Inflammatory macrophage treated with lipopolysaccharide for 1 hour (primary cell): ENCODE results near the gene SLC39A3.

Experiments used
- DNase-seq, 2 donors: peaks; one replicate each; pipeline ENCODE4 v3.0.0-alpha.2; 2020 to 2022

Gene SLC39A3

DNA sequence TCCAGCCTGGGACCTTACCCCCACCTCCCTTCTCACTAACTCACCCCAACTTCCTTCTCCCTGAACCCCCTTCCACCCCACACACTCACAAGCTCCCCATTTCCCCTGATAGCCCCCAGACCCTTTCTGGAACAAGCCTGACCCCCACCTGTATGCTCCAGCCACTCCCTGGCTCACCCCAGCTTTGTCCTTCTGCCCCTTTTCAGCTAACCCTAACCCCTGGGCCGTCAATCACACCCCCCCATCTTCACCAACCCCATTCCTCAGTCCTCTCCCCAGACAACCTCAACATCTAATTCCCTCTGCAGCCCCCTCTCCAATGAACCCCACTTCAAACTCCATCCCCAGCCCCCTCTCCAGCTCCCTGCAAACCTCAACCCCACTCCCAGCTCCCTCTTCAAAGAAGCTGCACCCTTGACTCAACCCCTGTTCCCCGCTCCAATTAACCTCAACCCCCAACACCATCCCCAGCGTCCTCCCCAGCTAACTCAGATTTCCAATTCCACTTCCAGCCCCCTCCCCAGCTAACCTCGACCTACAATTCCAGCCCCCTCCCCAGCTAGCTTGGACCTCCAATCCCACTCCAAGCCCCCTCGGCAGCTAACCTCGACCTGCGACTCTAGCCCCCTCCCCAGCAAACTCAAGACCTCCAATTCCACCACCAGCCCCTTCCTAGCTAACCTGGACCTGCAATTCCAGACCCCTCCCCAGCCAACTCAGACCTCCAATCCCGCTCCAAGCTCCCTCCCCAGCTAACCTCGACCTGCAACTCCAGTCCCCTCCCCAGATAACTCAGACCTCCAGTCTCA lies 38.3 kb downstream of the SLC39A3 start:
- DNase-seq, result no peak

DNA sequence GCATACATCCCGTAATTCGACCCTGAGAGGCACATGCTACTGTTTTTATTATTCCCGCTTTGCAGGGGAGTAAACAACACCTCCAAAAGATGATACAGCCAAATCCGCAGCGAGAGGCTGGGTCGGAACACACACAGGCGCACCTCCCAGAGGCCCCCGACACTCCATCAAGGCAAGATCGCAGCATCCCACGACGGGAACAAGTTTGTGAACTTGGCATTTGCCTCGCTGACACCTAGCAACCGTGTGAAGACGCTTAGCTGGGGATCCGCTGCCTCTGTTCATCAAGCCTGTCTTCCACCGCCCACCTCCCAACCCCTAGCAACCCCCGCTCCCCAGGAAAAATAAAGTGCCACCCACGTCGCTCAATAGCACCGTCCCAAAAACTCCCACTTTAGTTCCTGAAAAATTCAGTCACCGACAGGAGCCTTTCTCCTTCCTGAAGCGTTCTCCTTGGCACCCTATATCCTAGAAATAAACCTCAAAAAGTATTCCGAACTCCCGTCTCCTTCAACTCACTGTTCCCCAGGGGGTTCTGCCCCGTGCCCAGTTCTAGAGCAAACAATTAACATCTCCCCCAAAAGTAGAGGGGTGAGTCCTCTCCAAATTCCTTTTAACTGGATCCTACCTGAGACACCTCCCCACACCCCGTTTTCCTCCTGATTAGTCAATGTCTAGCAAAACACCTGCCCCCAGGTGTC lies 39.0 kb downstream of the SLC39A3 start:
- DNase-seq, result peak in 1 of 2 donors; percentile 8

DNA sequence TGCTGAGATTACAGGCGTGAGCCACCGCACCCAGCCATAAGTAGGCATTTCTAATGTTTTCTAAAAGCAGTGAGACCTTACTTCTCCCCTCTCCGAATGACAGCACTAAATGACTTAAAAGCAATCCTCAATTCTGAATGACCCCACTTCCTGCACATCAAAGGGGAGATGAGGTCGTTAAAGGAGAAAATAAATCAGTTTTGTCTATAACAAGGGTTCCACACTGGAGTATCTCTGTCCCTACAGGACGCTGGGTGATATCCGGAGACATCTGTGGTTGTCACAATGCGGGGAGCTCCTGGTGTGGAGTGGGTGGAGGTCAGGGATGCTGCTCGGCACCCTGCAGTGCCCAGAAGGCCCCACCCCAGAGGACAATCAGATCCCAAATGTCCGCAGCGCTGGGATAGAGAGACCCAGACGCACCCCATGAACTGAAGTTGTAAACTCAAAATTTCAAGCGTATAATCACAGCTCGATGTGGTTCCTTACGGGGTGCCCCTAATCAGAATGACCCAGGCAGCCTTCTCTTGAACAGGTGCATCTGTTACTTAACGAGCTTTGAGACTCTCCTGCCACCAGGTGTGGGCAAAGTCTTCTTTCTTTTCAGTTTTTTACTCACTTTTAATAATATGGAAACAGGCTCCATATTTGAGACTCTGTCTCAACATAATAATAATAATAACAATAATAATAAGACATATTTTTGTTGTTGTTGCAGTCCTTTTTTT lies 40.2 kb downstream of the SLC39A3 start:
- DNase-seq, result no peak

DNA sequence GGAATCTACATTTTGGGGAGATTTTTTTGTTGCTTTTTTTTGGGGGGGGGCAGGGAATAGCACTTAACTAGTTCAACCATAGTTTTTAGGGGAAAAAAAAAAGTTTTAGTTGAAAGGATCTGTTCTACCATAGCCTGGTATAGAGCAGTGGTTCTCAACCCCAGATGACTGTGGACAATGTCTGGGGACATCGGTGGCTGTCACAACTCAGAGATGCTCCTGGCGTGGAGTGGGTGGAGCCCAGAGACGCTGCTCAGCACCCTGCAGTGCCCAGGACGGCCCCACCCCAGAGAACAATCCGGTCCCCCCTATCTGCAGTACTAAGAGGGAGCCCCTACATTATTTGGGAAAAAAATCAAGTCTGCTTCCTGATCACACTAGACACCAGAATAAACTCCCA lies 45.6 kb downstream of the SLC39A3 start:
- DNase-seq, result no peak

DNA sequence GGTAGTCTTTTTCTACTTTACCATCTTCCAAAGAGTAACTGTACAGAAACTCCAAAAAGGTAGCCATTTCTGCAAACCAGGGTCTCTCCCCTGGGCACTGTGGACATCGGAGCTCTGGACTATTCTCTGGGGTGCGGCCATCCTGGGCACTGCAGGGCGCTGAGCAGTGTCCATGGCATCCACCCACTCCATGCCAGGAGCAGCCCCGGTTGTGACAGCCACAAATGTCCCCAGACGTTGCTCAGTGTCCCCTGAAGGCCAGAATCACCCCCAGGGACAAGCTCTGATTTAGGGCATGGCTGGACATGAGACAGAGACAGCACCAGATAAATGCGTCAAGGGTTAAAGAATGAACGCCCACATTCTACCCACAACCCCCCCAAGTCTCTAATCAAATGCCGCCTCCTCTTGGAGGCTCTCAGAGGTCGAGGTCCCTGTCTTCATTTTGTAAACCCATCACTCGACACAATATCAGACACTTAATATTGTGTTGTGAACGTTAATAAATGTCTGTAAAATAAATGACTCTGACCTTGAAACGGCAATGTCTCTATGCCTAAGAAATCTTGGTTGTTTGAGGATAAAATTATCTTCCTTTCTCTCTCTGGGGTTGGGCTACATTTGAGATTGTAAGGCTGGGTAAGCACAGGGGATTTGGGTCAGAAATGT lies 46.2 kb downstream of the SLC39A3 start:
- DNase-seq, result no peak

DNA sequence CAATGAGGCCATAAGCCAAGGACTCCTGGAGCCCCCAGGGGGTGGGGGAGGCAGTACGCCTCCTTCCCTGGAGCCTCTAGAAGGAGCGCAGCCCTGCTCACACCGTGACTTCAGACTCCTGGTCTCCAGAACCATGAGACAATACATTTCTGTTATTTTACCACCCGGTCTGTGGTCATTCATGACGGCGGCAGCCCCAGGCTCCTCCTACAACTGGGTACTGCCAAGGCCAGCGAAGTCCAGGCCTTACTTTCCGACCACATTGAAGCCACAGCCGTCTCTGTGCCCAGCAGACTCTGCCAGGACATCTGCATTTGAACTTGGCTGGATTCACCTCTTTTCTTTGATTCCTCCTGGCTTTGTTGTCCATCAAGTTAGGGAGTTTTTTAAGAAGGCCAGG lies 47.9 kb downstream of the SLC39A3 start:
- DNase-seq, result no peak

DNA sequence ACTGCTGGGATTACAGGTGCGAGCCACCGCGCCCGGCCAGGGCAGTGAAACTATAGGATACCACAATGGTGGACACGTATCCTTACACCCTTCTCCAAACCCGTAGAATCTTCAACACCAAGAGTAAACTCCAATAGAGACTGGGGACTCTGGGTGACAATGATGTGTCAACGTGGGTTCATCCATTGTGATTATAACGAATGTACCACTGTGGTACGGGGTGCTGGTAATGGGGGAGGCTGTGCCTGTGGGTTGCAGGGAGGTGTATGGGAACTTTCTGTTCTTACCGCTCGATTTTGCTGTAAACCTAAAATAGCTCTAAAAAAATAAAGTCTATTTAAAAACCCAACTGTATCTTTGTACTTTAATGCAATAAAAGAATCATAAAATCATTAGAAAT lies 49.0 kb downstream of the SLC39A3 start:
- DNase-seq, result no peak

DNA sequence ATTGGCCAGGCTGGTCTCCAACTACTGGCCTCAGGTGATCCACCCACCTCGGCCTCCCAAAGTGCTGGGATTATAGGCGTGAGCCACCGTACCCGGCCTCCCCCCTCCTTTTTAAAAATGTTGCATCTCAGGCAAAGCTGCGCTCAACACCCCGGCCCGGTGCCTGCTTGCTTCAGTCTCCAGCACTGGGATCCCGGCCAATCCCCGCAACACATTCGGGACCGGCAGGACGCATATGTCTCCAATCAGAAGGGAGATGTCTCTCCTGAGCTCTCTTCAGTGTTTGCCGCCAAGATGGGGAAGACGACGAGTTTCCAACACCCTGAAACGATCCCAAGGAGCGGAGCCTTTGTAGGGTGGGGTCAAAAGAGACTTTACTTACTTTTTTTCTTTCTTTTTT lies 53.5 kb downstream of the SLC39A3 start:
- DNase-seq, result no peak

DNA sequence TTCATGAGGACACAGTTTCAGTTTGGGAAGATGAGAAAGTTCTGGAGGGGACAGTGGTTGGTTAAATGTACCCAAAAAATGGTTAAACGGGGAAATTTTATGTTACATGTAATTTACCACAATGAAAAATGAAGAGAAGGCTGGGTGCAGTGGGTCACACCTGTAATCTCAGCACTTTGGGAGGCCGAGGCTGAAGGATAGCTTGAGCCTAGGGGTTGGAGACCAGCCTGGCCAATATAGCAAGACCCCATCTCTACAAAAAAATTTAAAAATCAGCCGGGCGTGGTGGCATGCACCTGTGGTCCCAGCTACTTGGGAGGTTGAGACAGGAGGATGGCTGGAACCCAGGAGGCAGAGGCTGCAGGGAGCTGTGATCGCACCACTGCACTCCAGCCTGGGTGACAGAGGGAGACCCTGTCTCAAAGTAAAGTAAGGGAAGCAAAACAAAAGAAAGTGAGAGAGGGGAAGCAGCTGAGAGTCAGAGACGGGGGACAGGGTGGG lies 54.6 kb downstream of the SLC39A3 start:
- DNase-seq, result no peak

DNA sequence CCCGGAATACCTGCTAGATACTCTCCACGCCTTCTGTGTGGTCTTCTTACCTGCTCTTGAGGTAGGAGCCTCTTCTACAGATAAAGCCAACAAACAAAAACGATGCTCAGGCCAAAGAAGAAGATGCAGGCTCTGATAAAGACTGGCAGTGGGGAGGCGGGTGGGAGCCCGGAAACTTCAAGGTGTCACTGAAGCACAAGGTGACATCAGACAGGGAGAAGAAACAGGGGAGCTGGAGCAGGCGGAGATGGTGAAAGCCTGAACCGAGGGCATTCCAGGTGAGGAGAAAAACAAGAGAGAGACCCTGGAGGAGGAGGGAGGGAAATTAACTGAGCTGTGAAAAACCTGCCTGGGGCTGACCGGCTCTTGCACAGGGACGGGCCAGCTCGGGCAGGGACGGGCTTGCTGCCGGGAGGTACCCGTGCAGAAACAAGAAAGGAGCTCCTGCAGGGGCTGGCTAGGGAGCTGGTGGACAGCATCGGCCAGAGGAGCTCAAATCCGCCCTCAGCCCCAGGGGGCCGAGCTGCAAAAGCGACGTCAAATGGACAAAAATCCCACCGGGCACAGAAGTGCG lies 56.3 kb downstream of the SLC39A3 start:
- no peak for DNase-seq
